Putamen (tissue), 1 donor: ENCODE measurements around the gene CALHM2.
"Not testable (repeated sequence)": the region's sequence is repeated elsewhere in the genome, so short reads cannot be mapped to it uniquely, and the experiment has no call there.

Source experiments
- DNase-seq: peaks from one replicate; pipeline ENCODE4 v3.0.0-alpha.2; 2016; ENCODE audit warnings: low spot score

CALHM2 gene

GRCh38 chr10:103451831-103452505 lies at the start of gene CALHM2:
Gene CALHM2, minus strand, starts transcription at chr10:103452370. Its CDS starts 2,429 bp downstream, at chr10:103449941.
- peak; percentile 41 for DNase-seq

- DNase-seq, result no peak
Measured at GRCh38 chr10:103501186-103501585, 49.0 kb upstream of the CALHM2 start.

- no peak for DNase-seq
Measured at GRCh38 chr10:103500481-103500880, 48.3 kb upstream of the CALHM2 start.

- peak; percentile 42 for DNase-seq
Measured at GRCh38 chr10:103499881-103500280, 47.7 kb upstream of the CALHM2 start.

GRCh38 chr10:103498936-103499638 lies 46.9 kb upstream of the CALHM2 start:
- DNase-seq, result no peak

- DNase-seq, result peak; percentile 42
Measured at GRCh38 chr10:103497161-103497915, 45.2 kb upstream of the CALHM2 start.

GRCh38 chr10:103495321-103495720 lies 43.2 kb upstream of the CALHM2 start:
- DNase-seq, result no peak

GRCh38 chr10:103493916-103494877 lies 42.0 kb upstream of the CALHM2 start:
- DNase-seq, result no peak

GRCh38 chr10:103493362-103493915 lies 41.3 kb upstream of the CALHM2 start, which contains the start of gene NEURL1:
Gene NEURL1, plus strand, starts transcription at chr10:103493705. Its CDS starts 683 bp downstream, at chr10:103494388.
- DNase-seq, result peak; percentile 50

- DNase-seq, result no peak
Measured at GRCh38 chr10:103492655-103493261, 40.6 kb upstream of the CALHM2 start.

- DNase-seq, result no peak
Measured at GRCh38 chr10:103491729-103492364, 39.7 kb upstream of the CALHM2 start.

- DNase-seq, result no peak
Measured at GRCh38 chr10:103490986-103491314, 38.8 kb upstream of the CALHM2 start.

- no peak for DNase-seq
Measured at GRCh38 chr10:103487410-103487708, 35.2 kb upstream of the CALHM2 start.

GRCh38 chr10:103486635-103487409 lies 34.7 kb upstream of the CALHM2 start:
- not testable (repeated sequence) for DNase-seq

- no peak for DNase-seq
Measured at GRCh38 chr10:103481974-103482531, 29.9 kb upstream of the CALHM2 start.

GRCh38 chr10:103480521-103480920 lies 28.4 kb upstream of the CALHM2 start:
- DNase-seq, result no peak

GRCh38 chr10:103479135-103479534 lies 27.0 kb upstream of the CALHM2 start, which contains the start of gene CALHM3:
Gene CALHM3, minus strand, starts transcription at chr10:103479240. Its CDS starts 208 bp downstream, at chr10:103479032.
- DNase-seq, result no peak

- no peak for DNase-seq
Measured at GRCh38 chr10:103478671-103479070, 26.5 kb upstream of the CALHM2 start.

- no peak for DNase-seq
Measured at GRCh38 chr10:103476046-103476768, 24.0 kb upstream of the CALHM2 start.
